ENCODE measurements around the gene USH2A. TPM values are rescaled to one million over a fixed set of nuclear protein-coding genes. Genes with fewer than 3 reads are reported as not detected.

USH2A gene
- total RNA-seq, 2 donors from 2014 or later: 0.74 TPM; not detected in 1

- no peak overlapping the region for H3K27ac ChIP-seq
- H3K27me3 ChIP-seq (replicated peaks; ENCODE audit: insufficient read depth): no peaks in the 10 kb centered on the region
- TF ChIP-seq POLR2A (IDR thresholded peaks at IDR 0.05) (no peak), CTCF (IDR thresholded peaks at IDR 0.05) (no peak), POLR2AphosphoS5 (IDR thresholded peaks at IDR 0.05) (no peak)
- no peak overlapping the region for H3K4me3 ChIP-seq
- H3K9me3 ChIP-seq: no peaks in the 10 kb centered on the region
- no peaks in the 10 kb centered on the region for H3K36me3 ChIP-seq
- 89% methylated on average over 2 of the region's 2 CpGs for WGBS
- H3K4me1 ChIP-seq (replicated peaks): no peaks in the 10 kb centered on the region
- DNase-seq (ENCODE audit: low spot score): no peak
- intact Hi-C loops (cut with DNase I): no loop called here
Measured at GRCh38 chr1:216005916-216006315, 417.3 kb downstream of the USH2A start.

GRCh38 chr1:215992620-215993019 is 430.6 kb downstream of the USH2A start:
- no peak for DNase-seq (ENCODE audit: low spot score)
- intact Hi-C loops (cut with DNase I): no loop called here
- no peak overlapping the region for H3K4me3 ChIP-seq
- H3K4me1 ChIP-seq (replicated peaks): no peaks in the 10 kb centered on the region
- no peaks in the 10 kb centered on the region for H3K36me3 ChIP-seq
- H3K9me3 ChIP-seq: no peaks in the 10 kb centered on the region
- TF ChIP-seq POLR2AphosphoS5 (IDR thresholded peaks at IDR 0.05) (no peak), CTCF (IDR thresholded peaks at IDR 0.05) (no peak)
- 4% methylated on average over 3 of the region's 3 CpGs for WGBS
- no peak overlapping the region for H3K27ac ChIP-seq
- no peaks in the 10 kb centered on the region for H3K27me3 ChIP-seq (replicated peaks; ENCODE audit: insufficient read depth)

DNA sequence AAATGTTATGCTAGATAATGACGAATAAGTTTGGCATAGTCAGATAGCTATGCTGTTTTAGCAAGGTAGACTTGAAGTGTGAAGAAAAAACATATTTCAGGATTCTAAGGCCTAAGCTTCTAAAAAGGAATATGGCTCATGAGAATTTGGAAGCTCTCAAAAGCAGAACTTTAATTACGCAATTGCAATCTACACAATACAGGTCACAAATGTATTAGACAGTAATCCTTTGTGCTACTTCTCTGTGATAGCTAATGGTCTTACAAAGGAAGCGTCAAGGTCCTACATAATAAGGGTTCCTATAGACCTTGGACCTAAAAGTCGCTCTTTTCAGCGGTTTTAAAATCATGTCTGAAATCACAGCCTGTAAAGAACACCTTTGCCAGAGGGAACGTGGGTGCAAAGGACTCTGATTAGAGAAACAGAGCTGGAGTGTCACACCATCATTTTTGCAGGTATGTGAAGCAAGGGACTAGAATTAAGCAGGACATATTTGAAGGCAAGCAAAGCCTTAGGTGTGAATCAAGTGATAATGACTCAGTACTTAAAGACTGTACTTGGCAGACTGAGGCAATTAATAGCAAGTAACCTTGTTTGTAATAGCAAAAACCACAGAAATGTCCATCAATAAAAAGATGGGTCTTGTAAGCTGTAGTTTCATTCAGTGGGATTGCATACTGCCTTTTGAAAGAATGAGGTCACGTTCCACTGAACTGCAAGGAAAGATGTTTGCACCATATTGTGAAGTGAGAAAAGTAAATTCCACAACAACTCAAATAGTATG is 436.0 kb downstream of the USH2A start:
- no peaks in the 10 kb centered on the region for H3K27me3 ChIP-seq (replicated peaks; ENCODE audit: insufficient read depth)
- no peak overlapping the region for H3K27ac ChIP-seq
- no peaks in the 10 kb centered on the region for H3K36me3 ChIP-seq
- no peaks in the 10 kb centered on the region for H3K4me1 ChIP-seq (replicated peaks)
- DNase-seq (ENCODE audit: low spot score): no peak
- 80% methylated on average over 7 of the region's 7 CpGs for WGBS
- no peak overlapping the region for H3K4me3 ChIP-seq
- intact Hi-C loops (cut with DNase I): no loop called here
- H3K9me3 ChIP-seq: no peaks in the 10 kb centered on the region
- no peak for TF ChIP-seq POLR2AphosphoS5 (IDR thresholded peaks at IDR 0.05)
- no peak for TF ChIP-seq CTCF (IDR thresholded peaks at IDR 0.05)
- TF ChIP-seq POLR2A (IDR thresholded peaks at IDR 0.05): no peak

GRCh38 chr1:215986401-215986800 is 436.8 kb downstream of the USH2A start:
- Histone ChIP-seq H3K36me3 (no peaks in the 10 kb centered on the region), H3K4me3 (no peak overlapping the region), H3K4me1 (replicated peaks) (no peaks in the 10 kb centered on the region), H3K27me3 (replicated peaks; ENCODE audit: insufficient read depth) (no peaks in the 10 kb centered on the region), H3K27ac (no peak overlapping the region), H3K9me3 (no peaks in the 10 kb centered on the region)
- no peak for DNase-seq (ENCODE audit: low spot score)
- intact Hi-C loops (cut with DNase I): no loop called here
- no peak for TF ChIP-seq POLR2AphosphoS5 (IDR thresholded peaks at IDR 0.05)
- TF ChIP-seq POLR2A (IDR thresholded peaks at IDR 0.05): no peak
- TF ChIP-seq CTCF (IDR thresholded peaks at IDR 0.05): no peak
- 75% methylated on average over 1 of the region's 1 CpG for WGBS

- no peaks in the 10 kb centered on the region for H3K27me3 ChIP-seq (replicated peaks; ENCODE audit: insufficient read depth)
- H3K9me3 ChIP-seq: no peaks in the 10 kb centered on the region
- H3K27ac ChIP-seq: no peak overlapping the region
- no peaks in the 10 kb centered on the region for H3K4me1 ChIP-seq (replicated peaks)
- TF ChIP-seq POLR2A (IDR thresholded peaks at IDR 0.05) (no peak), CTCF (IDR thresholded peaks at IDR 0.05) (no peak), POLR2AphosphoS5 (IDR thresholded peaks at IDR 0.05) (no peak)
- H3K36me3 ChIP-seq: no peaks in the 10 kb centered on the region
- DNase-seq (ENCODE audit: low spot score): no peak
- intact Hi-C loops (cut with DNase I): no loop called here
- no peak overlapping the region for H3K4me3 ChIP-seq
- 71% methylated on average over 2 of the region's 2 CpGs for WGBS
Measured at GRCh38 chr1:215983680-215984079, 439.6 kb downstream of the USH2A start.

All from prostate gland (tissue), 2 donors.